ENCODE data around the gene INVS.

- TF ChIP-seq, protein P1, sequence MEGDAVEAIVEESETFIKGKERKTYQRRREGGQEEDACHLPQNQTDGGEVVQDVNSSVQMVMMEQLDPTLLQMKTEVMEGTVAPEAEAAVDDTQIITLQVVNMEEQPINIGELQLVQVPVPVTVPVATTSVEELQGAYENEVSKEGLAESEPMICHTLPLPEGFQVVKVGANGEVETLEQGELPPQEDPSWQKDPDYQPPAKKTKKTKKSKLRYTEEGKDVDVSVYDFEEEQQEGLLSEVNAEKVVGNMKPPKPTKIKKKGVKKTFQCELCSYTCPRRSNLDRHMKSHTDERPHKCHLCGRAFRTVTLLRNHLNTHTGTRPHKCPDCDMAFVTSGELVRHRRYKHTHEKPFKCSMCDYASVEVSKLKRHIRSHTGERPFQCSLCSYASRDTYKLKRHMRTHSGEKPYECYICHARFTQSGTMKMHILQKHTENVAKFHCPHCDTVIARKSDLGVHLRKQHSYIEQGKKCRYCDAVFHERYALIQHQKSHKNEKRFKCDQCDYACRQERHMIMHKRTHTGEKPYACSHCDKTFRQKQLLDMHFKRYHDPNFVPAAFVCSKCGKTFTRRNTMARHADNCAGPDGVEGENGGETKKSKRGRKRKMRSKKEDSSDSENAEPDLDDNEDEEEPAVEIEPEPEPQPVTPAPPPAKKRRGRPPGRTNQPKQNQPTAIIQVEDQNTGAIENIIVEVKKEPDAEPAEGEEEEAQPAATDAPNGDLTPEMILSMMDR (IDR thresholded peaks at IDR 0.05; ENCODE audit: low read length), result no peak
- no peak for TF ChIP-seq EZH2 (IDR thresholded peaks at IDR 0.05; ENCODE audit: borderline replicate concordance, low read length)
These were observed 1.2 kb downstream of the INVS start for GRCh38 chr9:100100146-100100667.

Measured in OCI-LY1 (cell line).